Stimulated activated CD4-positive, alpha-beta T cell treated with anti-CD3 and anti-CD28 coated beads, Interleukin-4, amount 100 ng/mL, for 4 hours (primary cell): Measurements from ENCODE around the gene ARHGEF26.

Experiments used
- DNase-seq, 2 experiments: peaks; one replicate each; pipeline ENCODE4 v3.0.0-alpha.2; 2020

The ARHGEF26 gene

DNA sequence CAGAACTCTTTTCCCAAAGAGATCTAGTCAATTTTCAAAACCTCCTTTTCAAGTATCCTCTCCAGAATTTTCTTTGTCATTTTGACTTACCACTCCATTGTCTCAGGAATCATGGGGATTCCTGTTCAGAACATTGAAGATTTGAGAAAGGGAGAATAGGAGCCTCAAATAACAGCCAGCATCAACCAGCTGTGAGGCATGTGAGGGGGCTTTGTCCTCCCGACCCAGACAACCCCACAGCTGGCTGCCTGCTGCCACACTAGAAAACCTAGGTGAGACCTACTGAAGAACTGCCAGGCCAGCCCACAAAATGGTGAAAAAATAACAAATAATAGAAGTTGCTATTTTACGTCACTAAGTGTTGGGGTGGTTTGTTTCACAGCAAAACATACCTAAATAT, 5.9 kb upstream of the ARHGEF26 start:
- DNase-seq, result no peak

DNA sequence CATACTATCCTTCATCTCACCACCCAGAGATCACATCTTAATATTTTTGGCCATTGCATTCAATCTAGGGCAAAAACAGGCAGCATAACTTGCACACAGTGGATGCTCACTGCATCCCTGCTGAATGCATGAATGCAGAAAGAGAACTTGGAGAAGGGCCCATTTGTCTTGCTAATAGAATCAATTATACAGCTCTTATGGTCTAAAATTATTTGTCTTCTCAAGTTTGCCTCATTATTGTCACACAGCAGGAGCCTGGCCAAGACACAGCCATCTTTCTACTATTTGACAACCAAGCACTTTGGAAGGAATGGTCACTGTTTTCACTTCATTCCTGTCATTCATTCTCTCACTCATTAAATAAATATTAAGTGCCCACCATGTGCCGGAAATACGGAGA, 1.2 kb upstream of the ARHGEF26 start:
- DNase-seq, result no peak

DNA sequence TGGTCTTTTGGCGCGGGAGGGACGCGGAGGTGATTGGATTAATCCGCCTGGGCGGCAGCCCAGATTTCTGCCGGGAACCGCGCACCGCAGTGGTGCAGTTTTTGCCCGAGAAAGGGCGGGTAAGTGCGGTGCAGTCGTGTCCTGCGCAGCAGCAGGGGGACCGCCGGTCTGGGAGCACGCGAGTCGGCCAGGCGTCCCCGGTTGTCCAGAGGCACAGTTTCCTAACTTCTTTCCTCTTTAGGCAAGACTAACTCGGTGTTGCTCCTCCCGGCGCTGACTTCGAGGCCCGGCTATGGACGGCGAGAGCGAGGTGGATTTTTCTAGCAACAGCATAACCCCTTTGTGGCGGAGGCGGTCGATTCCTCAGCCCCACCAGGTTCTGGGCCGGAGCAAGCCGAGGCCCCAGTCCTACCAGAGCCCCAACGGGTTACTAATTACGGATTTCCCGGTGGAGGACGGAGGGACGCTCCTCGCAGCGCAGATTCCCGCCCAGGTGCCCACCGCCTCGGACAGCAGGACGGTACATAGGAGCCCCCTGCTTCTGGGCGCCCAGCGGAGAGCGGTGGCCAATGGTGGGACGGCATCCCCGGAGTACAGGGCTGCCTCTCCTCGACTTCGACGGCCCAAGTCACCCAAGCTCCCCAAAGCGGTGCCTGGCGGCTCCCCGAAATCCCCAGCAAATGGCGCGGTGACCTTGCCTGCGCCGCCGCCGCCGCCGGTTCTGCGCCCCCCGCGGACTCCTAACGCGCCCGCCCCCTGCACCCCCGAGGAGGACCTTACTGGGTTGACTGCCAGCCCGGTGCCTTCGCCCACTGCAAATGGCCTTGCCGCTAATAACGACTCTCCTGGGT, 736 bp downstream of the ARHGEF26 start:
- peak in 1 of 2 experiments; percentile 7 for DNase-seq

DNA sequence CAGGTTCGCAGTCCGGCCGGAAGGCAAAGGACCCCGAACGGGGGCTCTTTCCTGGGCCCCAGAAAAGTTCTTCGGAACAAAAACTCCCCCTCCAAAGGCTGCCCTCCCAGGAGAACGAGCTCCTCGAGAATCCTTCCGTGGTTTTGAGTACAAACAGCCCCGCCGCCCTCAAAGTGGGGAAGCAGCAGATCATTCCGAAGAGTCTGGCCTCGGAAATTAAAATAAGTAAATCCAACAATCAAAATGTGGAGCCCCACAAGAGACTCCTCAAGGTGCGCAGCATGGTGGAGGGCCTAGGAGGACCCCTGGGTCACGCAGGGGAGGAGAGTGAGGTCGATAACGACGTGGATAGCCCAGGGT, 1.3 kb downstream of the ARHGEF26 start:
- no peak for DNase-seq

DNA sequence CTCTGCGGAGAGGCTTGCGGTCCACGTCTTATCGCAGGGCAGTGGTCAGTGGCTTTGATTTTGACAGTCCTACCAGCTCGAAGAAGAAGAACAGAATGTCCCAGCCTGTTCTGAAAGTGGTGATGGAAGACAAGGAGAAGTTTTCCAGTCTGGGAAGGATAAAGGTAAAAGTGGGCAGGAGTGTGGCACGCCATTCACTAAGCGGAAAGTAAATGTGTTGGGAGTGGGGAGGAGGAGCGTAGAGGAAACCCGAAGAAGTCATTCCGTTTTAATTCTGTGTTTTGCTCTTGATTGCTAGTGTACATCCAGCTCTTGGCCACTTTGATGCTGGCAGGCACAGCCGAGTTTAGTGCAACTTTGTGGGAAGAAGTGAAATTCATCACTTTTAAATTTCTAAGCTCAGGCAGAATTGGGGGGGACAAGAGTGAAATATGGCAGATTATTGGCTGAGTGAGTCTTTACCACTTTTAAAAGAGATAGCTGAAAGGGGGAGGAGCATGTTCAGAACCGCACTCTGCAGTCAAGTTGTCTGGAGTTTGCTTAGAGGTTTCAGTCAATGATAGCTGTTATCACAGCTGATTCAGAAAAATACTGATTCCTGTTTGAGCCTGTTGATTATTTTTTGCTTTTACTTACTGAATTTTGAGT, 1.8 kb downstream of the ARHGEF26 start:
- DNase-seq, result no peak

DNA sequence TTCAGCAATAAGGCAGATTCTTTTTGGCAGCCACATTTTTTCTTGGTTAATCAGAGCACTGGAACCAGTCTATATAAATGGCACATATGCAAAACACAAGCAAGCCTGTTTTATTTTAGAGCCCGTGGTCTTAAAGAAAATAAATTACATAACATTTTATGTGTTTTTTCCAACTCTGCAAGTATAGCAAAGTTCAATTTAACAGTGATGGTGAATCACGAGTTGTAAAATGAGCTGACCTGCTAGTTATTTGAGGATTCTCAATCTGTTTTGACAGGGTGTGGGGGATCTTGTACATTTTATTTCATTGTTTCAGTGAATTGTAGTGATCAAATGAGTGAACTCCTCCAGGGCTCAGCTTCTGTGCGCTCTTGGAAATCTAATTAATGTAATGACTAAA, 2.7 kb downstream of the ARHGEF26 start:
- DNase-seq, result no peak

DNA sequence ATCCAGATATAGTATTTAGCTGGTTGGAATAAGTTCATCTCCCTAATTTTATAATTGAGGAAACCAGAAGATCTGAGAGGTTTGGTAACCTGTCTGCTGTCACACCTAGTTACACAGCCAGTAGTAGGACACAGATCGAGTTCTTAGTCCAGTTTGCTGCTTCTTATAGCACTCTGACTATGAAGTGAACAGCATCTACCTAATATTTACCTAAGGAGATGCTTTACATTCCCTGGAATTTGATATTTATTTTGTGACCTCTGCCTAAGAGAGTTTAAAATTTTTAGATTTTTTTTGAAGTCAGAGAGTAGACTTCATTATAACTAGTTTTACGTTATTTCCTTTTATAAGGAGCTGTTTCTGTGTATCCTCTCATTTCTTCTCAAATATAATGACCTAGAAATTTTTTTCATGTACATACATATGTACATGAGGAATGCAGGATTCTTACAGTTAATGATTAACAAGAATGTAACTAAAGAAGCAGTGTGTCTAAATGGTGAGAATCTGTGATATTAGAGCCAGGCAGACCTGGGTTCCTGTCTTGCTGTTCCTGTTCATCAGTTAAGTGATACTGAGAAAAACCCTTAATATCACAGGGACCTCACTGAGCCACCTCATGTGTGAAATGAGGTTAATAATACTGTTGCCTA, 4.3 kb downstream of the ARHGEF26 start:
- DNase-seq, result no peak

DNA sequence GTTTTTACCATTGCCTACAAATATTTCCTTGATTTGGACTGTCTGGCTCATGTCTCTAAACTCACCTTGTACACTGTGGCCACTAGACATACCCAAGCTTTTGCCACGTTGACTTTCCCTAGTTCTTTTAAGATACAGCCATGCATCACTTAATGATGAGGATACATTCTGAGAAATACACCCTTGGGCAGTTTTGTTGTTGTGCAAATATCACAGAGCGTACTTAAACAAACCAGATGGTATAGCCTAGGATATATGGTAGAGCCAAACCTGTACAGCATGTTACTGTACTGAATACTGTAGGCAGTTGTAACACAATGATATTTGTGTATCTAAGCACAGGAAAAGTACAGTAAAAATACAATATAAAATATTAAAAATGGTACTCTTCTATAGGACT, 5.5 kb downstream of the ARHGEF26 start:
- DNase-seq, result no peak

DNA sequence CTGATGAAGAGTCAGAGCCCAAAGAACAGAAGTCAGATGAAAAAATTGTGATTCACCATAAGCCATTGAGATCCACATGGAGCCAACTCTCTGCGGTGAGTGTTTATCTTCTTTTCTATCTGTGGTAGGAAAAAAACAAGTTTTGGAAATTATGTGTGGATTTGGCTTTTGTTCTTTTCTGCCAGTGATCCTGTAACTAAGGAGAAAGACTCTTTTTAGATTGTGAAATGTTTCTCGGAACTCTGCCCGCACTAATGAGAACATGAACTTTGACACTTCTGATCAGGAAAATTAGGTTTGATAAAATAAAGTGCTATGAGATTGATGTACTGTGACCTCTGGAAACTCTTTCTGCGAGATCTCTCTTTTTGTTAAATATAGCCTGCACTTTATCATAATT, 8.4 kb downstream of the ARHGEF26 start:
- no peak for DNase-seq

DNA sequence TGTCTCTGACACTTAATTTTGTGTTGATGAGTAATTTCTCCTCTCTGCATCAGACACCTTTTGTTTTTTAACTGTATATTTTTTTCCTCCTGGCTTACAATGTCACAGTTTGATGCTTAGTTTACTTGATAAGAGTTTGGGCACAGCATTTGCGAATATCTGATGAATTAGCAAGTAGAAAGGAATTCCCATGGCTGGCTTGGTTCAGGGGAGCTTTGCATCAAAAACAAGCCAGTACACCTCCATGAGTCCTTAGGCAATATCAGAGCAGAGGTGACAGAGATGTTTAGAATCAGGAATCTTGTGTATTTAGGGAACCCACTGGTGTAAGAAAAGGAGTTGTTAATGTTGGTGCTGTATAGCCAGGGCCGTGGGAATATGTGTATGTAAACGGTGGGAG, 9.3 kb downstream of the ARHGEF26 start:
- no peak for DNase-seq

DNA sequence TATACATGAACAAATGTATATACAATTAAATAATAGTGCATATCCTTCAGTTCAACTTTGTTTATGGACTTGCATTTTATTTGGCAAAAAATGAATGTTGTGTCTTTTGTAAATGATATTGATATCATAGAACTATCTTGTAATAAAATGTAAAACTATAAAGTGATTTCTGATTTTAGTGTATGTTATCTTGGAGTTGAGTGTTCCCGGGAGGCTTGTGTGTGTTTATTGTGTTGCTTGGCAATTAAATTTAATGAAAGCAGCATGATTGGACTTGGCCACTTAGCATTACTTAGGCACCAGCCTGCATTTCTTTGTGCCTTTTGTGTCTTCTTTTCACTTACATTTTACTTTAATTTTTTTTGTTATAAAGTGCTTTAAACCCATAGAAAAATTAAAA, 10.6 kb downstream of the ARHGEF26 start:
- no peak for DNase-seq

DNA sequence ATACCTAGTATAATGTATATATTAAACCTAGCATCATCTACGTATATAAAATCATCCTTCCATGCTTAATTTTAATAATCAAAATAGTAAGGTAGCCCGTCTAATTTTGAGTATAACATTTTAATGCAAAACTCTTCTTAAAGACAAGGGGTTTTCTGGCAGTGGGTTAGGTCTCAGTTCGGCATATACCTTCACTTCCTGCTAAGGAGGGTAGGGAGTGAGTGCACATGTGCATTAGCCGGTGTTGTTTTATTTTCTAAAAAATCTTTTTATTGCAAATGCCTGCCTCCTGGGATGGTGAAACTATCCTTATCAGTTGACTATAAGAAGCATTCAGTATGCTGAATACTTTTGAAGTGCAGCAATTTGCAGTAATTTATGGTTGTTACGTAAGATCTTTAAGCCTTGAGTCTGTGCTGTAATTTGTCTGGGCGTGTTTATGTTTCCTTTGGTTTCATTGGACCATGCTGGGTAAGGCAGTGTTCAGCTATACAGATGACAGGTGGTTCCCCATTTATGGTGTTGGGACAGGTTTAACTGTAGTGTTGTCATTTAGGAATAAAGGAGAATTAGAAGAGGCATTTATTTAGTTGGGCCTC, 11.7 kb downstream of the ARHGEF26 start:
- no peak for DNase-seq

DNA sequence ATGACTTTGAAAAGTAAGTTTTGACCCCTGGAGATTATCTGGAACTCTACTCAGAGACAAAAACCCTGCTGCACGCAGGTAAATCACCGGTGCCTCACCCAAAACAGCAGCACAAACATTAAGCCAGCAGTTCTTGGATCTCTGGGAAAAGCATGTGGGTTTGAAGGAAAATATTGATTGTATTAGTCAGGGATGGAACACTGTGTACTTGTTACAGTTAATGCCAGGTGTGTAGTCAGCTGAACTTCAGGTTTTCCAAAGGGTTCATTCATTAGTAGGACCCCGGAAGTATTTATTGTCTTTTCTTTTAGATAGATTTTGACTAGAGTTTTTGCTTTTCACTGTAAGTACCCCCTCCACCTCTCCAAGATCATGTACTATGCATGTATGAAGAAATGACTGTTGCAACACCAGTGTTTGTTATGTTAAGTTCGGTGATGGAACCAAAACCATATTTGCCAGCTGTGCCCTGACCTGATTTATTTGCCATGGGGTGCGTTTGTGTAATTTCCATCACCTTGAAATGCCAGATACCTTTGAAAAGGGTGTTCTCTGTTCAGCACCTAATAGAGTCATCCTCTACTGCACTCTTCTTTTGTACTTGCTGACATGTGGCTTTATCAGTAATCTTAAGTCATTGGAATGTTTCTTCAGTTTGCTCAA, 14.5 kb downstream of the ARHGEF26 start:
- no peak for DNase-seq

DNA sequence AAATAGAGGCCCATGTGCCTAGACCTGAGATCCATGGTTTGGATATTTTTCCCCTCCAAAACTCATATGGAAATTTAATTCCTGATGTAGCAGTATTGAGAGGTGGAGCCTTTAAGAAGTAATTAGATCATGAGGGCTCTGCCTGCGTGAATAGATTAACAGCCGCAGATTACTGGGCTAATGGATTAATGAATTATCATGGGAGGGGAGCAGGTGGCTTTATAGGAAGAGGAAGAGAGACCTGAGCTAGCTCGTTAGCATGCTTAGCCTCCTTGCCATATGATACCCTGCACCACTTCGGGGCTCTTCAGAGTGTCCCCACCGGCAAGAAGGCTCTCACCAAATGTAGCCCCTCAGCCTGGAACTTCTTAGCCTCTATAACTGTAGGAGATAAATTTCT, 15.8 kb downstream of the ARHGEF26 start:
- no peak for DNase-seq

DNA sequence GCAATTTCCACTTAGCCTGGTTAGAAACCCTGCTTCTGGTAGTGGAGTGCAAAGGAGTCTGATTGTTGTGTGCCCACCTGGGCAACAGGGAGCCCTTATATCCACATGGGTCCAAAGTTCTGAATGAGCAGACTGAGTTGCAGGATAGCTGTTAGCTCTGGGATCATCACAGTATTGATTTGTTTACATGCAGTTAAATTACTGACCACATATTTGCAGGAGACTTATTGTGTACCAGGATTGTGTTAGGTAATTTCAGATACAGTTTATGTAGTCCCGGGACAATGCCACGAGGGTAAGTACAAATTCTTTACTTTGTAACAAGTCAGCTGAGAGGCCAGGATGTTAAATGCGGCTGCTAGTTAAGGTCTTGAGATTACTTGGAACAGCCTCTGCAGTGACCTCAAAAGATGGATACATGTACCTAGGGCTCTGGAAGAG, 18.8 kb downstream of the ARHGEF26 start:
- no peak for DNase-seq

DNA sequence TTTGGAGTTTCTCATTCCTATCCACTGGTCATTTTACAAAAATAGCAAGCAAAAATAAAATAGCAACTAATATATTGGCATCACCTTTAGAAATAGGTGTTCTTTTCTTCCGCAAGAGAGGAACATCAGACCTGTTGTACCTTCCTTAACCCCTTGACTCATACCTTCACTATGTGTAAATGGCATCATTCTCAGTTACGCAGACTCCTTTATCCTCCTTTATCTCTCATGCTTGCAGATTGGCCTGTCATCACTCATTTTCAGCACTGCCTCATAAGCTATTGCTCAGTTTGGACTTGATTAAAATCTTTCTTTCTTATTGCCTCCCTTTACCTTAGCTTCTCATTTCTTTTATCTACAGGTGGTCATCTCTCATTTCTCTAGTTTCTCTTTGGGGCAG, 21.4 kb downstream of the ARHGEF26 start:
- no peak for DNase-seq

DNA sequence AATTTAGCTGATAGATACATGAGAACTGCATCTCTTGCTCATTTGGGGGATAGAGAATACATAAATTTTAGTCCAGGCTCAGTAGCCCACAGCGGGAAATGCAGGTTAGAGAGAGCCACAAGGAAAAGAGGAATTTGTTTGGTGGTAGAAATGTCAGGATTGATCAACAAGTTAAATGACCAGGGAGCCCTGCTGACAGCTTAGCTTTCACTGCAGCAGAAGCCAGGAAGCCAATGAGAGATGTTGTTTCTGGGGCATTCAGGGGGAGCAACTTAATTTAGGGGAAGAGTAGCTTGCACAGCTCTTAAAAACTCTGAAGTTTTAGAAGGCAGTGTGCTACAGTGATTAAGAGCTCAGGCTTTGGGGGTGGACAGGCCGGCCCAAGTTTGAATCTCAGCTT, 22.7 kb downstream of the ARHGEF26 start:
- no peak for DNase-seq

DNA sequence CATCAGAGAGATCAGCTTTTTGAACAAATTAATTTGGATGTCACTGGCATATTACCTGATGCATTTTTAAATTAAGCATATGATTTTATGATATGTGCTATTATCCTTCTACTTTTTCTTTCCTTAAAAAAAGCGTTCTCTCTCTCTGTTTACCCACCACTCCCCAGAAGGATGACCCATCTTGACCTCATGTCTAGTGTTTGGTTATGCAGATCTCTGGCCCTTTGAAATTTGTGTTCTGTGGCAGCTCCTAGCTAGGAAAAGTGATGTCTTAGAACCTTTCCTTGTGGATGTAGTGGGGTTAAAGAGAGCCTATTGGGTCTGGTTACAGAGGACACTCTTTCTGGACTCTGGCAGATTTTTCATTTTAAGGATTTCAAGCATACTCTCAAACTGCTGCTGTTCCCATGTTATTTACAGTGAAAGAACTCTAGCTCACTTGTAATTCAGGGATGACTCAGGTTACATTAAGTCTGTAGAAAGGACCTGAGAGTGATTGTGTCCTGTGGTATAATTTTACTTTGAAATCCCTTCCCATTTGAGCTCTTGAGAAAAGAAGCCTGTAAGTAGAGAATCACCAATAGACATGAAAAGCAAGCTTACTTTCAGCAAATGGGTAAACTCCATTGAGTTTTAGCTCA, 23.8 kb downstream of the ARHGEF26 start:
- DNase-seq, result no peak

DNA sequence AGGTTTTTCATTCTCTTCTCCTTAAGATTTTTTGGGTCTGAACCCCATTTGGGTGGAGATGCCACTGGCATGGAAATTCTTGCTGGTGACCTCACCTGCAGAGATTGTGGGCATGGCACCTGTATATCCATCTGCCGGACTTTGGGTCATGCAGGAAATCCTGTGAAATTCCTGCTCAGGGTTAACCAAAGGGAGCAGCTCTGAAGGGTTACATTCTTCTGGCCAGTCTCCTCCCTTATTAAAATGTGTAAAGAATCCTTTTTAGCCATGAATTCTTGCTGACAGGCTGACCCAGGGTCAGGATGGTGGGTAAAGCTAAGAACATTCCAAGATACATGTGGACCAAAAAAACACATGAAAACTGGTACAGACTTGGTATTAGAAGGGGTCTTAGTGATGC, 27.4 kb downstream of the ARHGEF26 start:
- no peak for DNase-seq

DNA sequence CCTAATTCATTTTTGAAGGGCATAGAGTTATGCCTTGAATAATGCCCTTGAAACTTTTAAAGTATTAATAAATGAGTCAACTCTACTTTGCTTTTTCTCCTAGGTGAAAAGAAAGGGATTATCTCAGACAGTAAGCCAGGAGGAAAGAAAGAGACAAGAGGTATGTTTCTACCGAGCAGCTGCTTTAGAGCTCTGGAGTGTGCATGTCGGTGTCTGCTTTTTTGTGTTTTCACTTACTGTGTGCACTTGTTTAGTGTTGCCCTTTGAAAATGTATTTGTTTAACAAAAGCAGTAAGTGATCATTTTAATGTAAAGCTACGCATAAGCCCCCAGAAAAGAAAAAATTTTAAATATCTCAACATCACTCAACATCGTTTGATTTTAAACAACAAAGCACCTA, 28.1 kb downstream of the ARHGEF26 start:
- no peak for DNase-seq

DNA sequence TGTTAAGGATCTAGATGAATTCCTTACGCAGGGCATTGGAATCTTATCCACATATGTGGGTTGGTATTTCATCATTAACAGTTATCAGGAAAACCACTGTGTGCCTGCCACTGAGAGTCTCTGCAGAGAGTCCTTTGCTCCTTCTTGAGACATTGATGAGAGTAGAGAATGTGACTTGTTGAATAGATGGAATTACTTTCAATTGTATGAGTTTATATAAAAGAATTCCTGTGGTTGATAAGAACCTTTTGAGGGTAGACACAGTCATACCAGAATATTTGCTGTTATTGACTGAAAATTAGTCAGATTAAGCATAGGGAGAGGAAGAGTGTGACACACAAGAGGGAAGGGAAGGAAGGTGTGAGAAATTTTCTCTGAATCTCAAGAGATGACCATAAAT, 30.8 kb downstream of the ARHGEF26 start:
- no peak for DNase-seq

DNA sequence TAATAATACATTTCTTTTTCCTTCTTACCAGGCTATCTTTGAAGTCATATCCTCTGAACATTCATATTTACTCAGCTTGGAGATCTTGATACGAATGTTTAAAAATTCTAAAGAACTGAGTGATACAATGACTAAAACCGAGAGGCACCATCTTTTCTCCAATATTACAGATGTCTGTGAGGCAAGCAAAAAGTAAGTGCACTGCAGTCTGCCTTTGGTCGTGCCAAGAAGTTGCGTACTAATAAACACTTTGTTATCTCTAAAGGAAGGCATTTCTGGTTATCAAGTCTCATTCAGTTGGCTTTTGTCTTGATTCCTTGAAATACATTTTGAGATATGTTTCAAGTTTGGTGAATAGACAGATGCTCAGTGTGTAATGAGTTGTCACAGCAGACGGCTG, 31.6 kb downstream of the ARHGEF26 start:
- DNase-seq, result no peak

DNA sequence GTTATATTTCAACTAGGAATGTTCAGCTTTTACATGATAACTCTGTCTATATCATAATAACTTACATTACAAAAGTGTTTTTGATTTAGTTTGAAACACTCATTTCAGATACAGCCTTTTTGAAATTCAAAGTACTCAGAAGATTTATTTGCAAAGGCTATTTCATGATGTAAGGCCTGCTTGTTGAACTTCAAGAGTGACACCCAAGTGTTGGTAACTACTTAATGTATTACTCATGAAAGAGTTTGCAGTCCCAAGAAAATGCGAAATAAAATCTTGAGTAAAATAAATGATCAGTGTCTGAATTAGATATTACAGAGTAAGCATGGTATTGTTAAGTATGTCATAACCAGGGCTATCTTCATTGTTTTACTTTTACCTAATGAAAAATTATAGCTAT, 35.3 kb downstream of the ARHGEF26 start:
- DNase-seq, result no peak
